SU-DHL-6 (cell line): ENCODE measurements around the gene TBC1D20.
"Not testable (repeated sequence)": the region's sequence is repeated elsewhere in the genome, so short reads cannot be mapped to it uniquely, and the experiment has no call there.

Experiments
- EZH2phosphoT487 ChIP-seq: fragments of 200-600 bp; sonication (generic), shearing (Covaris generic); conservative IDR thresholded peaks from 2 replicates; pipeline ENCODE4 v1.6.1; 2018; ENCODE audit warnings: mild to moderate bottlenecking, antibody characterized with exemption, low read length, moderate library complexity, mixed read lengths
- TF ChIP-seq, protein P1 (sequence below): fragments of 200-600 bp; sonication (generic); IDR thresholded peaks from one replicate; pipeline ENCODE4 v1.5.1; 2017; ENCODE audit warnings: antibody characterized with exemption, mild to moderate bottlenecking, low read length, moderate library complexity; ENCODE audit not compliant: insufficient read depth, poor library complexity, severe bottlenecking

DNA sequence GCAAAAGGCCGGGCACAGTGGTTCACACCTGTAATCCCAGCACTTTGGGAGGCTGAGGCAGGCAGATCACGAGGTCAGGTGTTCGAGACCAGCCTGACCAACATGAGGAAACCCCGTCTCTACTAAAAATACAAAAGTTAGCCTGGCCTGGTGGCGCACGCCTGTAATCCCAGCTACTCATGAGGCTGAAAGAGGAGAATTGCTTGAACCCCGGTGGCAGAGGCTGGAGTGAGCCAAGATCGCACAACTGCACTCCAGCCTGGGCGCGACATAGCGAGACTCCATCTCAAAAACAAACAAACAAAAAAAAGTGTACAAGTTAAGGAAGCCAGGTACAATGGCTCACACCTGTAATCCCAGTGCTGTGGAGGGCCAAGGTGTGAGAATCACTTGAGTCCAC, 10.3 kb downstream of the TBC1D20 start:
- TF ChIP-seq, protein P1, sequence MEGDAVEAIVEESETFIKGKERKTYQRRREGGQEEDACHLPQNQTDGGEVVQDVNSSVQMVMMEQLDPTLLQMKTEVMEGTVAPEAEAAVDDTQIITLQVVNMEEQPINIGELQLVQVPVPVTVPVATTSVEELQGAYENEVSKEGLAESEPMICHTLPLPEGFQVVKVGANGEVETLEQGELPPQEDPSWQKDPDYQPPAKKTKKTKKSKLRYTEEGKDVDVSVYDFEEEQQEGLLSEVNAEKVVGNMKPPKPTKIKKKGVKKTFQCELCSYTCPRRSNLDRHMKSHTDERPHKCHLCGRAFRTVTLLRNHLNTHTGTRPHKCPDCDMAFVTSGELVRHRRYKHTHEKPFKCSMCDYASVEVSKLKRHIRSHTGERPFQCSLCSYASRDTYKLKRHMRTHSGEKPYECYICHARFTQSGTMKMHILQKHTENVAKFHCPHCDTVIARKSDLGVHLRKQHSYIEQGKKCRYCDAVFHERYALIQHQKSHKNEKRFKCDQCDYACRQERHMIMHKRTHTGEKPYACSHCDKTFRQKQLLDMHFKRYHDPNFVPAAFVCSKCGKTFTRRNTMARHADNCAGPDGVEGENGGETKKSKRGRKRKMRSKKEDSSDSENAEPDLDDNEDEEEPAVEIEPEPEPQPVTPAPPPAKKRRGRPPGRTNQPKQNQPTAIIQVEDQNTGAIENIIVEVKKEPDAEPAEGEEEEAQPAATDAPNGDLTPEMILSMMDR, result not testable (repeated sequence)
- not testable (repeated sequence) for TF ChIP-seq EZH2phosphoT487
